Measurements from ENCODE around the gene SLC41A3. TPM values are rescaled to one million over a fixed set of nuclear protein-coding genes. Genes with fewer than 3 reads are reported as not detected.
A peak's percentile ranks its signal among the peaks of the same experiment; 100 is the strongest.
"Not testable (repeated sequence)": the region's sequence is repeated elsewhere in the genome, so short reads cannot be mapped to it uniquely, and the experiment has no call there.

The SLC41A3 gene
- total RNA-seq, 2 donors from 2014 or later, result 33.1 to 50.8 TPM

DNA sequence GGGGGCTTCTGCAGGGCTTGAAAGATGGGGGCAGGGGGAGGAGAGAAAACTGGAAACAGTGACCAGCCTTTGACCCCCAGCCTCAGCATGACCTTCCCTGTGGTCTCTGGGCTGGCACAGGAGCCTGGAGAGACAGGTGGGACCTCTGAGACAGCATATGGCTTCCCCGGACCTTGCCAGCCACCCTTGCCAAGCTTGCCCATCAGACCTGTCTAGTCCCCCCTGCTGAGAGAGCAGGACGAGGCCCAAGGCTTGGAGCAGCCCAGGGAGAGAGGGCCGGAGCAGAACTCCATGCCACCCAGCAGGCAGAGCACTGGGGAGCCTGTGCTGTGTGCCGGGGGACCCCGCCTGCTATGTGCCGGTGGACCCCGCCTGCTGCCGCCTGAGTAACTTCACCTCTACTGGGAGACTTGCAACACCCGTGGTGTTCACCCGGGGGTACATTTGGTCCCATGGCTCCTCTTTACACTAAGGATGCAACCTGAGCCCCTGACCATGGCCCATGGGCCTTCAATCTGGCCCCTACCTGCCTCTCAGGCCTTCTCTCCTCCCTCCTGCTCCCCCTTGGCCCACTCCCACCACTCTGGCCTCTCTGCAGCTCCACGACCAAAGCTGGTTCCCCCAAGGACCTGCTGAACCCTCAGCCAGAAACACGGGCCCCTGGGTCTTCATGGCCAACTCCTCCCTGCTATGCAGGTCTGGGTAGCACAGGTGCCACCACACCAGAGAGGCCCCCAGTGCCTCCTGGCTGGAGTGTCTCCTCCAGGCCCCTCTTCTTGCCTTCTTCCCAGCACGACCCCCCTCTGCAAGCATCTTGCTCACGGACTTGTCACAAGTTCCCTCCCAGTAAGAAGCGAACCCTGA, 21.1 kb upstream of the SLC41A3 start:
- no peaks in the 10 kb centered on the region for H3K9me3 Mint-ChIP-seq
- H3K36me3 Mint-ChIP-seq (ENCODE audit: low read depth), result no peaks in the 10 kb centered on the region
- no peak overlapping the region for H3K4me3 Mint-ChIP-seq
- no peak for ATAC-seq (replicated peaks)
- no peaks in the 10 kb centered on the region for H3K27me3 Mint-ChIP-seq
- H3K4me1 Mint-ChIP-seq, result no peaks in the 10 kb centered on the region
- H3K27ac Mint-ChIP-seq, result no peak overlapping the region

DNA sequence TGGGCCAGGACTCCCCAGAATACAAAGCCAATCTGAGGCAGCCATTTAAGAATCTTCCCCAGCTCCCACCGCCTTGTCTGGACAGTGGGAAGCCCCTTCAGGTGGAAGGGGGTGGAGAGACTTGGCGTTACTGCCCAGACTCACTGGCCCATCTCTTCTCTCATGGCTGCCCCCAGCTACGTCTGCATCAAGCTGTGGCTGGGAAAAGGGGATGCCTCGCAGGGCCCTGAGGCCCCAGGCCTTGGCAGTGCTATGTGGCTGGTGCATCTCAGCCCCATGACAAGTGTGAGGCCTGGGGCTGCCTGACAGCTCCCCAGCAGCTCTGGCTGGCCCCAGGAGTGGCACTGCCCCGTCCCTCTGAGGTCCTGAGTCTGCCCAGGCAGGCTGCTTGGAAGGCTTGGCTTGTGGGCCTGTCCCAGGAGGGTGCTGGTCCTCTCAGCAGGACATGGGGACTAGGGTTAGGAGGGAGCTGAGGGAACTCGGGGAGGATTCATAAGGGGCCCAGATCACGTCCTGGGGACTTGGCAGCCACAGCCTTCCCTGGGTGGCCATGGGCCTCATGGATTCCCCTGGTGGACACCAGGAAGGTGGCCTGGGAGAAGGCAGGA, 20.2 kb upstream of the SLC41A3 start:
- no peaks in the 10 kb centered on the region for H3K4me1 Mint-ChIP-seq
- no peaks in the 10 kb centered on the region for H3K27me3 Mint-ChIP-seq
- H3K27ac Mint-ChIP-seq, result no peak overlapping the region
- no peak for ATAC-seq (replicated peaks)
- no peak overlapping the region for H3K4me3 Mint-ChIP-seq
- no peaks in the 10 kb centered on the region for H3K9me3 Mint-ChIP-seq
- no peaks in the 10 kb centered on the region for H3K36me3 Mint-ChIP-seq (ENCODE audit: low read depth)

DNA sequence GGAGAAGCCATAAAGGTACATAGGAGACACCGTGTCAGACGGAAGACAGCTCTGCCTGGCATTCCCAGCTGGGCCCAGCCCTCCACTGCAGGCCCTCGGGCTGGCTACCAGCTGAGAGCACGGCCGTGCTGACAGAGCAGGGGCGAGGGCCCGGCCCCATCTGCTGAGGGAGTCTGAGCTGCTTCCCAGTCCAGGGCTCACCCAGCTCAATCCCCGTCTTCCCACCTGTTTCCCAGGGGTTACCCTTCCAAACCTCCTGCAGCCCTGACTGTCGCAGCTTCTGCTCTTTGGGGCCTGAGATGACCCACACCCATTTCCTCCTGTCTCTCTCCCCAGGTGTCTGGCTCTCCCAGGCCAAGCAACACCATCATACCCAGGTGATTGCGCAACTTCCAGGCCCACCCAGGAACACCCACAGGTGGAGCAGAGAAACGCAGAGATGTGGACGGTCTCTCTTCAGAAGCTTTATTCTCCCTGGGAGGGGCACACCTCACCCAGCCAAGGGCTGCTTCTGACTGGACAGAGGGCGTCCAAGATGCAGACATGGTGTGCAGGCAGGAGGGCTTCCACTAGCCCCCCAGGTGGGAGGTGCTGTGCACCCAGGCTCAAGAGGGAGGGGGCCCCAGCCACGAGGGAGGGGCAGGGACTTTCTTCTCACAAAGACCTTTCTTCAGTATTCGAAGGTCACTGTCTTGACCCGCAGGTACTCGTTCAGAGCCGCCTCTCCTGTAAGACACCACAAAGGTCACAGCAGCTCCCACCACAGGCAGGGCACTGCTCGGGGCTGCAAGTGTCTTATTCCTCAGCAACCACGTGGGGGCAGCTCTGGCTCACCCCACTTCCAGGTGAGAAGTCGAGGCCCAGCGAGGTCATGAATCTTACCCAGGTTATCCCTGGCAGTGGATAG, 19.4 kb upstream of the SLC41A3 start:
- H3K4me1 Mint-ChIP-seq, result no peaks in the 10 kb centered on the region
- H3K27ac Mint-ChIP-seq, result no peak overlapping the region
- H3K36me3 Mint-ChIP-seq (ENCODE audit: low read depth), result no peaks in the 10 kb centered on the region
- no peaks in the 10 kb centered on the region for H3K9me3 Mint-ChIP-seq
- ATAC-seq (replicated peaks), result no peak
- H3K27me3 Mint-ChIP-seq, result no peaks in the 10 kb centered on the region
- H3K4me3 Mint-ChIP-seq, result no peak overlapping the region

DNA sequence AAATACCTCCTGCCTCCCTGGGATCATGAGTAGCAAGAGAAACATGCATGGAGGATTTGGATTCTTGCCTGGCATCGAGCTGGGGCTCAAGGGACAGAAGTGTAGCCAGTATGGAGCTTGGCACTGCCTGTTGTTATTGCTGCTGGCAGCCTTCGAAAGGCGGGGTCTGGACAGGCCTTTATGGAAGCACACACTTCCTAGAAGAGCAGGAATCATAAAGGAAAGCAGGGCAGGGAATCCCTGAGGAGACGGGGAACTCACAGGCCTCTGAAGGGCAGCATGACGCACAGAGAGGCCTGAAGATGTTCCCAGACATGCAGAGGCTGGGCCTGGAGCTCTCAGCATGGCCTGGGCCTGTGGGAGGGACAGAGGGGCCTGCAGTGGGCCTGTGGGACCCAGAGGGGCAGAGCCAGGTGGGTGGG, 18.6 kb upstream of the SLC41A3 start:
- H3K4me1 Mint-ChIP-seq, result no peaks in the 10 kb centered on the region
- no peak overlapping the region for H3K4me3 Mint-ChIP-seq
- no peaks in the 10 kb centered on the region for H3K9me3 Mint-ChIP-seq
- no peaks in the 10 kb centered on the region for H3K27me3 Mint-ChIP-seq
- H3K36me3 Mint-ChIP-seq (ENCODE audit: low read depth), result no peaks in the 10 kb centered on the region
- H3K27ac Mint-ChIP-seq, result no peak overlapping the region
- no peak for ATAC-seq (replicated peaks)

DNA sequence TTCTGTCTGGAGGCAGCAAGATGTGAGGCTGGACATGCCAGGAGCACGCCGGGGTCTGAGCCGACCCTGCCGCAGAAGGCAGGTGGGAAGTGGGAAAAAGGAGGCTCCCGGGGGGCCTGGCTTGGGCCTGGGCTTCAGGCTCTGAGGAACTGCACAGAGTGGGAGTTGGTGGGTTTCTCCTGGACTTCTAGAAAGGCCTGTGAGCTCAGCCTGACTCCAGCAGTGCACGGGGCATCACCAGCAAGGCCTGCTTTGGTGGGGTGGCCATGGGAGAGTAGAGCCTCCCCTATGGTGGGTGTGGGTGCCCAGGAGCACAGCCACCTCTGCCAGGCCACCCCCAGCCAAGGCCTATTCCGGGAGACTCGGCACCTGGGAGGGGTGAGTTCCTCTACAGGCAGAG, 18.1 kb upstream of the SLC41A3 start:
- no peaks in the 10 kb centered on the region for H3K9me3 Mint-ChIP-seq
- H3K4me3 Mint-ChIP-seq, result no peak overlapping the region
- no peak for ATAC-seq (replicated peaks)
- no peaks in the 10 kb centered on the region for H3K27me3 Mint-ChIP-seq
- H3K4me1 Mint-ChIP-seq, result no peaks in the 10 kb centered on the region
- no peak overlapping the region for H3K27ac Mint-ChIP-seq
- no peaks in the 10 kb centered on the region for H3K36me3 Mint-ChIP-seq (ENCODE audit: low read depth)

DNA sequence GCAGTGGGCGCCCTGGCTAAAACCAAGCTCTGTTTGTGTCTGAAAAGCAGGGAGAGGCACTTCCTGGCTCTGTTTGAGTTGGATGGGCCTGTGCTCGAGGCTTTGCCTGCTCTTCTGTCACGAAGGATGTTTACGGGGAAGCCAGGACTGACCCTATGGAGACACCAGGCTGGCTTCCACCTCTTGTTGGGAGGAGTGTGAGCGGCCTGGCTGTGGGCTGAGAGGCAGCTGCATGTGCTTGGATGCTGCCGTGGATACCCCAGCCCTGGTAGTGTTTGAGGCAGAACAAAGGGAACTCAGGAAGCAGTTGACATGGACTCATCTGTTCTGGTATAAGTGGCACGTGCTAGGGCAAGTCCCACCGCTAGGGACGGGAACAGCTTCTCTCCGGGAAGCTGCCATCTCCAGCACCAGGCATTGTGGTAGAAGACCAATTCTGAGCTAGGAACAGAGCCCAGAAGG, 17.6 kb upstream of the SLC41A3 start:
- no peaks in the 10 kb centered on the region for H3K36me3 Mint-ChIP-seq (ENCODE audit: low read depth)

DNA sequence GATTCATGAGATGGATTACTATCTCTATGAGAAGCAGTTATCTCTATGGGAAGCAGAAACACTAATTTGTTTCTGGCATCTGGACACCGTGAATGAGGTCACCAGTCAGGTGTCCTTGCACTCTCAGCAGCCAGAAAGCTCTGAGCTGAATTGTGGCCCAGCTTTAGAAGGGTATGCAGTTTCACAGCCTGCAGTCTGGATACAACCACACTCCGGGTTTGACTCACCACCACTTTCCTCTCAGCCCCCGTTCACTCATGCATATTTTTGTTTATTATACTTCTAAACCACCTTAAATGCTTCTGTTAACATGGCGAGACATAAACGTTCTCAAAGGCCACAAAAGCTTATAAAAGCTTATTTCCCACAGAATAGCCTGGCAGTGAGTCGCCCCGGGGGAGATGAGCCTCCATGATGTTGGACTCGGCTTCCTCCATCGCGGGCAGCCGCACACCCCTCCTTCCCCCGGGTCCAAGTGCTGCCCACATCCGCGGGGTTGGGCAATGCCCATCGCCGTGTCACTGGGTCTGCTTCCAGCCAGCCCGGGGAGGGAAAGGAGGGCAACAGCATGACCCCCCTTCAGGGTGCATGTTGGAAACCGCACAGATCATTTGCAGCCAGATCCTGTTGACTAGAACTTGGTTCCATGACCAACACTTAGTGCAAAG, 16.8 kb upstream of the SLC41A3 start:
- H3K4me1 Mint-ChIP-seq, result no peaks in the 10 kb centered on the region
- ATAC-seq (replicated peaks), result peak; percentile 58
- H3K27ac Mint-ChIP-seq, result no peak overlapping the region
- no peaks in the 10 kb centered on the region for H3K9me3 Mint-ChIP-seq
- no peaks in the 10 kb centered on the region for H3K36me3 Mint-ChIP-seq (ENCODE audit: low read depth)
- H3K27me3 Mint-ChIP-seq, result no peaks in the 10 kb centered on the region
- no peak overlapping the region for H3K4me3 Mint-ChIP-seq

More for the DNA sequence above, 17.6 kb upstream of the SLC41A3 start:
- no peaks in the 10 kb centered on the region for H3K4me1 Mint-ChIP-seq
- no peak overlapping the region for H3K27ac Mint-ChIP-seq
- no peaks in the 10 kb centered on the region for H3K27me3 Mint-ChIP-seq
- no peaks in the 10 kb centered on the region for H3K9me3 Mint-ChIP-seq
- no peak overlapping the region for H3K4me3 Mint-ChIP-seq
- no peak for ATAC-seq (replicated peaks)

DNA sequence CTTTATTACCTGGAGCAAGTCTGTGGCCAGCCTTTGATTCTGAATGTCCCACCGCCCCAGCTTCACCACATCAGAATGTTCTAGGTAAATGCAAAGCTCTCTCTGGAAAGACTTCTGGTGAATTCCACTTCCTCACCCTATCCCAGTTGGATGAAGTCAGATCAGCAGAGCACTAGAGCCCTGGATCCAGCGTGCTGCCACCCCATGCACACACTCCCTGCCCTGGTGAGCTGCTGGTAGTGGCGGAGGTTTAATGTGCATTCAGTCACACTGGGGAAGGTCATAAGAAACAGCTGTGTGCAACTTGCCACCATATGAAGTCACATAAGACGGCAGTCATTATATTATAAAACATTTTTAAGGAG, 16.3 kb upstream of the SLC41A3 start:
- ATAC-seq (replicated peaks), result no peak
- H3K4me1 Mint-ChIP-seq, result no peaks in the 10 kb centered on the region
- H3K27ac Mint-ChIP-seq, result no peak overlapping the region
- no peaks in the 10 kb centered on the region for H3K27me3 Mint-ChIP-seq
- H3K36me3 Mint-ChIP-seq (ENCODE audit: low read depth), result no peaks in the 10 kb centered on the region
- peaks cover 3% of the 10 kb centered on the region for H3K9me3 Mint-ChIP-seq
- no peak overlapping the region for H3K4me3 Mint-ChIP-seq

DNA sequence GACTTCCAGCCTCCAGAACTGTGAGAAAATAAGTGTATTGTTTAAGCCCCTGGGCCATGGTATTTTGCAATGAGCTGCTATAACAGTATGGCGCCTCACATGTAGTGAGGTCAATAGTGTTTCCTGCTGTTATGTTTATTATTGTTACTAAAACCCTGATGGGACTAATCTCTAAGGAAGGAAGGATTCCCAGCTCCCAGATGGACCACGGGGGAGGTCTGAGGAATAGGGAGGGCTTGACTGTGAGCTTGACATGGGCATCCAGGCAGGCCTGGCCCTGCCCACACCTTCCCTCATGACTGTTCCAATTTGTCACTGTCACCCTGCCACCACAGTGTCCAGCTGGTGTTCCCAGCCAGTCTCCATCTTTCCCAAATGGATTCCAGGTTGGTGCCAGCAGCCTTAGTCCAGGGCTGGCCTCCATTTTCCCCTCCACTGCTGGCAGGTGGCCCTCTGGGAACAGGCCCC, 14.5 kb upstream of the SLC41A3 start:
- Mint-ChIP-seq H3K9me3 (peaks cover 10% of the 10 kb centered on the region), H3K27me3 (no peaks in the 10 kb centered on the region), H3K27ac (no peak overlapping the region), H3K4me1 (no peaks in the 10 kb centered on the region), H3K36me3 (ENCODE audit: low read depth) (no peaks in the 10 kb centered on the region), H3K4me3 (no peak overlapping the region)
- no peak for ATAC-seq (replicated peaks)

DNA sequence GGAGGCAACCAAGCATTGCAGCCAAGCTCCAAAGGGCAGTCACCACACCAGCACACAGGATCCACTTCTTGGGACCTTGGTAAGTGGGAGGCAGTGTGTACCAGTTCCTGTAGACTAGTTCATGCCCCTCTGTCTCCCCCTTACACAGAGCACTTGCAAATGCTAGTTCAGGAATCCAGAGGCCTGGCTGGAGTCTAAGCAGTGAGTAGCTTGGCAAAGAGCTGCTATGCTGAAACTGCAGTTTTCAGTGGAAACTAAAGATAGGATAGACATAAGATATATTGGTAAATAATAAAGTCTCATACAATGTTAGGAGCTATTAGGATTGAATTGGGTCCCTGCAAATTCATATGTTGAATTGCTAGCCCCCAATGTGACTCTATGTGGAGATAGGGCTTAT, 13.9 kb upstream of the SLC41A3 start:
- H3K9me3 Mint-ChIP-seq, result peaks cover 10% of the 10 kb centered on the region
- ATAC-seq (replicated peaks), result no peak

DNA sequence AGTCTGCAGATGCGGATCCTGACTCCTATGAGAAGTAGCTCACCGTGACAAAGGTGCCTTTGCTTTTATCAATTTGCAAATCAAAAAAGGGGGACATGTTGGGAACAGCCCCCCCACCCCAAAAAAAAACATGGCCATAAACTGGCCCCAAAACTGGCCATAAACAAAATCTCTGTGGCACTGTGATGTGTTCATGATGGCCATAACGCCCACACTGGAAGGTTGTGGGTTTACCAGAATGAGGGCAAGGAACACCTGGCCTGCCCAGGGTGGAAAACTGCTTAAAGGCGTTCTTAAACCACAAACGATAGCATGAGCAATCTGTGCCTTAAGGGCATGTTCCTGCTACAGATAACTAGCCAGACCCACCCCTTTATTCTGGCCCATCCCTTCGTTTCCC, 12.3 kb upstream of the SLC41A3 start:
- not testable (repeated sequence) for H3K36me3 Mint-ChIP-seq (ENCODE audit: low read depth); H3K27me3 Mint-ChIP-seq; H3K4me1 Mint-ChIP-seq; H3K4me3 Mint-ChIP-seq; H3K27ac Mint-ChIP-seq; ATAC-seq (replicated peaks)
- H3K9me3 Mint-ChIP-seq, result peaks cover 10% of the 10 kb centered on the region

More for the DNA sequence above, 13.9 kb upstream of the SLC41A3 start:
- Mint-ChIP-seq H3K4me1 (no peaks in the 10 kb centered on the region), H3K36me3 (ENCODE audit: low read depth) (no peaks in the 10 kb centered on the region), H3K27ac (no peak overlapping the region), H3K4me3 (no peak overlapping the region), H3K27me3 (no peaks in the 10 kb centered on the region)

DNA sequence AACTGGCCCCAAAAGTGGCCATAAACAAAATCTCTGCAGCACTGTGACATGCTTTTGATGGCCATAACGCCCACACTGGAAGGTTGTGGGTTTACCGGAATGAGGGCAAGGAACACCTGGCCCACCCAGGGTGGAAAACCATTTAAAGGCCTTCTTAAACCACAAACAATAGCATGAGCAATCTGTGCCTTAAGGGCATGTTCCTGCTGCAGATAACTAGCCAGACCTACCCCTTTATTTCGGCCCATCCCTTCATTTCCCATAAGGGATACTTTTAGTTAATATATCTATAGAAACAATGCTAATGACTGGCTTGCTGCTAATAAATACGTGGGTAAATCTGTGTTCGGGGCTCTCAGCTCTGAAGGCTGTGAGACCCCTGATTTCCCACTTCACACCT, 8.2 kb upstream of the SLC41A3 start:
- H3K27ac Mint-ChIP-seq; H3K36me3 Mint-ChIP-seq (ENCODE audit: low read depth); H3K4me1 Mint-ChIP-seq; ATAC-seq (replicated peaks); H3K4me3 Mint-ChIP-seq; H3K27me3 Mint-ChIP-seq: not testable (repeated sequence)
- peaks cover 10% of the 10 kb centered on the region for H3K9me3 Mint-ChIP-seq

DNA sequence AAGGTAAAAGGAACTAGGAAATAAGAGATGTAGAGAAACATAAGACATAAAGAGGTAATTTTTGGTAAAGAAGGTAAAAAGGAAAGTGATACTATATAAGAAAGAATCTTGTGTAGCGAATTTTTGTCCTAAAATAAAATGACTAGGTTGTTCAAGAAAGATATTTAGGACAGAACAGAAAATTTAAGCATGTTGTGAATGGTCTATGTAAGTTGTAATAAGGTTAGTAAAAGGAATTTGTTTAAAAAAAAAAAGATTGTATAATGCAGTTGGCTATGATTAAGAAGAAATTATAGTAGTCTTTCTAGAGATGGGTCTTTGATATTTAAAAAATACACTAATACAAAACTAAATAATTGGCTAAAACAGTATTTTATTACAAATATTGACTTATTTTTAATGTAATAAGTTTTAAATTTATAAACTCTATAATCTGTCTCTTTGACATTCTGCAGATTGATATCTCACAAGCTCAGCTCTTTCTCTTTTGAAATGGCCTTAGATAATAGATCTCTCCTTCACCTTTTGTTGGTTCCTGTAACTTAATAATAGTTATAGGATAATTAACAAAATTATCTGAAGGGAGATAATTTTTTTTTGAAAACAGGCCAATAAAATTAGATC, 3.7 kb upstream of the SLC41A3 start:
- Mint-ChIP-seq H3K27me3 (peaks cover 3% of the 10 kb centered on the region), H3K4me1 (peaks cover 19% of the 10 kb centered on the region), H3K9me3 (no peaks in the 10 kb centered on the region), H3K27ac (no peak overlapping the region), H3K36me3 (ENCODE audit: low read depth) (no peaks in the 10 kb centered on the region), H3K4me3 (no peak overlapping the region)
- ATAC-seq (replicated peaks), result no peak

DNA sequence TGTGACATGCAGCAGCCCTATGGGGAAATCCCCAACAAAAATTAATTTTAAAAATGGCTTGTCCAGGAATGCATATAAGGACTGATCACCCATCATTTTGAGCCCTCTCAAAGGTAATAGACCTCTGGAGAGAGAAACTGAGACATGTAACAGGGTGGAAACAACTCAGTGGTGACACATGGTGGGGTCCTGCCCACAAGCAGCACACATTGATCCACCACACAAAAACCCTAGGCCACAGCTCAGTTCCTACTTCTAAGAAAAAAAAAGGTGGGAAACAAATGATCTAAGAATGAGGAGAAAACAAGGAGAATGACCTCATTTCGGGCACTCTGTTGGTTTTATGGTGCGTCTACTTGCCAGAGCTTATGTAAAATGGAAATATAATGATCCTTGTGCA, 1.9 kb upstream of the SLC41A3 start:
- H3K4me3 Mint-ChIP-seq, result peak overlapping the region; percentile 74
- no peak overlapping the region for H3K27ac Mint-ChIP-seq
- H3K27me3 Mint-ChIP-seq, result no peaks in the 10 kb centered on the region

More for the DNA sequence above, 1.9 kb upstream of the SLC41A3 start:
- no peaks in the 10 kb centered on the region for H3K9me3 Mint-ChIP-seq
- H3K4me1 Mint-ChIP-seq, result peaks cover 19% of the 10 kb centered on the region
- peak; percentile 5 for ATAC-seq (replicated peaks)
- H3K36me3 Mint-ChIP-seq (ENCODE audit: low read depth), result no peaks in the 10 kb centered on the region

All from activated T-helper 17 cell treated with anti-CD3 and anti-CD28 coated beads, Interleukin-2, amount 50 U/mL, for 72 hours (primary cell).